ENCODE measurements around the gene ADAD2.

- no peak for TF ChIP-seq EZH2 (IDR thresholded peaks at IDR 0.05; ENCODE audit: borderline replicate concordance, low read length)
- TF ChIP-seq, protein P1, sequence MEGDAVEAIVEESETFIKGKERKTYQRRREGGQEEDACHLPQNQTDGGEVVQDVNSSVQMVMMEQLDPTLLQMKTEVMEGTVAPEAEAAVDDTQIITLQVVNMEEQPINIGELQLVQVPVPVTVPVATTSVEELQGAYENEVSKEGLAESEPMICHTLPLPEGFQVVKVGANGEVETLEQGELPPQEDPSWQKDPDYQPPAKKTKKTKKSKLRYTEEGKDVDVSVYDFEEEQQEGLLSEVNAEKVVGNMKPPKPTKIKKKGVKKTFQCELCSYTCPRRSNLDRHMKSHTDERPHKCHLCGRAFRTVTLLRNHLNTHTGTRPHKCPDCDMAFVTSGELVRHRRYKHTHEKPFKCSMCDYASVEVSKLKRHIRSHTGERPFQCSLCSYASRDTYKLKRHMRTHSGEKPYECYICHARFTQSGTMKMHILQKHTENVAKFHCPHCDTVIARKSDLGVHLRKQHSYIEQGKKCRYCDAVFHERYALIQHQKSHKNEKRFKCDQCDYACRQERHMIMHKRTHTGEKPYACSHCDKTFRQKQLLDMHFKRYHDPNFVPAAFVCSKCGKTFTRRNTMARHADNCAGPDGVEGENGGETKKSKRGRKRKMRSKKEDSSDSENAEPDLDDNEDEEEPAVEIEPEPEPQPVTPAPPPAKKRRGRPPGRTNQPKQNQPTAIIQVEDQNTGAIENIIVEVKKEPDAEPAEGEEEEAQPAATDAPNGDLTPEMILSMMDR (conservative IDR thresholded peaks at IDR 0.05 in 1 of 2, IDR thresholded peaks at IDR 0.05 in 1 of 2; ENCODE audit: extremely low read depth in 1 of 2, insufficient read depth in 1 of 2, low read depth in 1 of 2, low read length in 2 of 2): no peak
Measured at GRCh38 chr16:84176192-84177053, 14.5 kb upstream of the ADAD2 start.
